ENCODE measurements around the gene PSMD2. TPM values are rescaled to one million over a fixed set of nuclear protein-coding genes. Genes with fewer than 3 reads are reported as not detected.

Gene PSMD2
- total RNA-seq, 4 donors from 2014 or later, result 160 to 319 (median 213) TPM

DNA sequence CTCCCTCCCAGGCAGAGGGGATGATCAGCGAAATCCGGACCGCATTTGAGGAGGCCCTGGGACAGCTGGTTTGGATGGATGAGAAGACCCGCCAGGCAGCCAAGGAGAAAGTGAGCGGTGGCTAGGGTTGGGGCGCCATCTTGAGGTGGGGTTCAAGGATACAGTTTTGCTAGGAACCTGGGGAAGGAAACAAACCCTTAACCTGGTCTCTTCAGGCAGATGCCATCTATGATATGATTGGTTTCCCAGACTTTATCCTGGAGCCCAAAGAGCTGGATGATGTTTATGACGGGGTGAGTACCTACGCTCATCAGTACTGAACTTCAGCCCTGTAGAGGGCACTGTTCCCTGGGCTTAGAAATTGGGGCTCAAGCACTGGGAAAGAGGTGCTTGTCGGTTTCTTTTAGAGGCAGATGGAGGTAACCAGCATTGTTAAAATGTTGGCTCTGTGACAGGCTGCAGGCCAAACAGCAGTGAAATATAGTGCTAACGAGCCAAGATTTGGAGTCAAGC lies 9.6 kb upstream of the PSMD2 start:
- no peak for DNase-seq (ENCODE audit: low spot score)

DNA sequence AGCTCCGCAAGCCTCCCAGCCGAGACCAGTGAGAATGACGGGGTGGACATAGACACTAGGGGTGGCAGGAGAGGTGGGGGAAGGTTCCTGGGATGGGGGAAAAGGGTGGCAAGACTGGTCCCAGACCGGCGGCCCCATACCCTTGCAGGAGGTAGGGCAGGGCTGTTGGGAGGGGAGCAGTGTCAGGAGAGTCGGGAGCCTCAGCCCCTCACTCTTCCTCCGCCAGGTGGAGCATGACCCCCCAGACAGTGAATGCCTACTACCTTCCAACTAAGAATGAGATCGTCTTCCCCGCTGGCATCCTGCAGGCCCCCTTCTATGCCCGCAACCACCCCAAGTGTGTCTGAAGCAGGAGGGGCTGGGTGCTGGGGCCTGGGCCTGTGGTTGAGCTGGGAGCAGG lies 8.7 kb upstream of the PSMD2 start:
- DNase-seq (ENCODE audit: low spot score) (no peak), ATAC-seq (ENCODE audit: low FRiP score) (no peak)
- TF ChIP-seq, protein P1, sequence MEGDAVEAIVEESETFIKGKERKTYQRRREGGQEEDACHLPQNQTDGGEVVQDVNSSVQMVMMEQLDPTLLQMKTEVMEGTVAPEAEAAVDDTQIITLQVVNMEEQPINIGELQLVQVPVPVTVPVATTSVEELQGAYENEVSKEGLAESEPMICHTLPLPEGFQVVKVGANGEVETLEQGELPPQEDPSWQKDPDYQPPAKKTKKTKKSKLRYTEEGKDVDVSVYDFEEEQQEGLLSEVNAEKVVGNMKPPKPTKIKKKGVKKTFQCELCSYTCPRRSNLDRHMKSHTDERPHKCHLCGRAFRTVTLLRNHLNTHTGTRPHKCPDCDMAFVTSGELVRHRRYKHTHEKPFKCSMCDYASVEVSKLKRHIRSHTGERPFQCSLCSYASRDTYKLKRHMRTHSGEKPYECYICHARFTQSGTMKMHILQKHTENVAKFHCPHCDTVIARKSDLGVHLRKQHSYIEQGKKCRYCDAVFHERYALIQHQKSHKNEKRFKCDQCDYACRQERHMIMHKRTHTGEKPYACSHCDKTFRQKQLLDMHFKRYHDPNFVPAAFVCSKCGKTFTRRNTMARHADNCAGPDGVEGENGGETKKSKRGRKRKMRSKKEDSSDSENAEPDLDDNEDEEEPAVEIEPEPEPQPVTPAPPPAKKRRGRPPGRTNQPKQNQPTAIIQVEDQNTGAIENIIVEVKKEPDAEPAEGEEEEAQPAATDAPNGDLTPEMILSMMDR (IDR thresholded peaks at IDR 0.05), result no peak

More for the DNA sequence above, 9.6 kb upstream of the PSMD2 start:
- TF ChIP-seq, protein P1 (IDR thresholded peaks at IDR 0.05), result no peak
- ATAC-seq (ENCODE audit: low FRiP score), result no peak

DNA sequence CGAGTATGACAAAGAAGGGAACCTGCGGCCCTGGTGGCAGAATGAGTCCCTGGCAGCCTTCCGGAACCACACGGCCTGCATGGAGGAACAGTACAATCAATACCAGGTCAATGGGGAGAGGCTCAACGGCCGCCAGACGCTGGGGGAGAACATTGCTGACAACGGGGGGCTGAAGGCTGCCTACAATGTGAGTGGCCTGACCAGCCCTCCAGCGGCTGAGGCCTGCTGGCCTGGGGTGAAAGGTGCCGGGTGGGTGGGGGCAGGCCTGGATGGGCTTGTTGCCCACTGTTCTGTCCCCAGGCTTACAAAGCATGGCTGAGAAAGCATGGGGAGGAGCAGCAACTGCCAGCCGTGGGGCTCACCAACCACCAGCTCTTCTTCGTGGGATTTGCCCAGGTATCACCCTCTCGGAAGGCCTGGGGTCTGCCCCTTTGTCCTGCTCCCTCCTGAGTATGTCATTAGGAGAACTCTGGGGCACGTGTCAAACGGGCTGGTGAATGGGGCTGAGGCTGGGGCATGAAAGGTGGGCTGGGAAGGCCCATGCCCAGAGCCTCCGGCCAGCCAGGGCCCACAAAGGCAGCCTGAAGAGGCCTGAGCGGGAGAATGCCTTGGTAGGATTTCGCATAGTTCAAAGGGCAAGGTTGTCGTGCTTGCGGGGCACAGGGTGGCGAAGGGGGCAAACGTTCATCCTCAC lies 7.8 kb upstream of the PSMD2 start:
- ATAC-seq (ENCODE audit: low FRiP score), result no peak
- DNase-seq (ENCODE audit: low spot score), result no peak
- TF ChIP-seq, protein P1 (IDR thresholded peaks at IDR 0.05), result no peak

DNA sequence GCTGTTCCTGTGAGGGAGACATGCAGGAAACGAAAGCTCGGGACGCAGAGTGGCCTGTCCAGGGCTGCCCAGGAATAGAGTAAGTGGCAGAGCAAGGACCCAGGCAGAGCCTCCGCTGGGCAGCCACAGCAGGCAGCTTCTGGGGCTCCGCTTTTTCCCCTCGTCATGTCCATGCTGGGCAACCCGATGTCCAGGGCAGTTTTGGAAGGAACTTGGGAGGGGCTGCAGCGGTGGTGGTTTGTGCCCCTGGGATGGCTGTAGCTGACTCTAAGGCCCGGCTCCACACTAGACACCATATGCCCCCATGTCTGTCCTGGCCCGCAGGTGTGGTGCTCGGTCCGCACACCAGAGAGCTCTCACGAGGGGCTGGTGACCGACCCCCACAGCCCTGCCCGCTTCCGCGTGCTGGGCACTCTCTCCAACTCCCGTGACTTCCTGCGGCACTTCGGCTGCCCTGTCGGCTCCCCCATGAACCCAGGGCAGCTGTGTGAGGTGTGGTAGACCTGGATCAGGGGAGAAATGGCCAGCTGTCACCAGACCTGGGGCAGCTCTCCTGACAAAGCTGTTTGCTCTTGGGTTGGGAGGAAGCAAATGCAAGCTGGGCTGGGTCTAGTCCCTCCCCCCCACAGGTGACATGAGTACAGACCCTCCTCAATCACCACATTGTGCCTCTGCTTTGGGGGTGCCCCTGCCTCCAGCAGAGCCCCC lies 7.1 kb upstream of the PSMD2 start:
- ATAC-seq (ENCODE audit: low FRiP score) (no peak), DNase-seq (ENCODE audit: low spot score) (no peak)
- TF ChIP-seq, protein P1 (IDR thresholded peaks at IDR 0.05), result no peak

DNA sequence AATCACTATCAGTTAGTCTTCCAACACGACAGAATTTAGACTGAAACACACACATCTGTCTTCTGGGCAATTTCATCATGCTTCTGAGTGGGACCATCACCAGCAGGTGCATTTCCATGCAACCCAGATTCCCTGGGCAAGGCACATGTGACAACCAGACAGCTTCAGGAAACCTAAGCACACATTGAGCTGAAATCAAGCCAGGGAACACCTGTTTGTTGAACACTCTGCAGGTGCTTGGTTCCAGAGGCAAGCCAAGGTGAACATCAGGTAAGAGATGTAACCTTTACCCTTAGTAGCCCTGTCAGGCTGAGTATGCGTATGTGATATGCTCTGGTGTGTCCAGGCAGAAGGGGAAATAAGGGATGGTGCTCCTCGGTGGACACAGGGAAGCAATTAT lies 3.3 kb upstream of the PSMD2 start:
- ATAC-seq (ENCODE audit: low FRiP score) (no peak), DNase-seq (ENCODE audit: low spot score) (no peak)
- TF ChIP-seq, protein P1 (IDR thresholded peaks at IDR 0.05), result no peak

DNA sequence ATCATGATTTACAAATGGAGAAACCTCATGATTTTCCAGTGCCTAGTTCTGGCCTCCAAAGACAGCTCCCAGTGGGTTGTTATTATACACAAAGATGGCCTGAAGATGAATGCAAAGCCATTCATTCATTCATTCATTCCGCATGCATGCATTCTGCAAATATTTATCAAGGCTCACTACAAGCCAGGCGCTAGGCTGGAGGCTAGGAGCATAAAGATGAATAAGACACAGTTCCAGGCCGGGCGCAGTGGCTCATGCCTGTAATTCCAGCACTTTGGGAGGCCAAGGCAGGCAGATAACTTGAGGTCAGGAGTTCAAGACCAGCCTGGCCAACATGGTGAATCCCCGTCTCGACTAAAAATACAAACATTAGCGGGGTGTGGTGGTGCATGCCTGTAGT lies 2.4 kb upstream of the PSMD2 start:
- DNase-seq (ENCODE audit: low spot score) (no peak), ATAC-seq (ENCODE audit: low FRiP score) (no peak)
- TF ChIP-seq, protein P1 (IDR thresholded peaks at IDR 0.05), result no peak

Data from omental fat pad (tissue), 4 donors.